Left lobe of liver (tissue), 2 donors: ENCODE measurements around the gene ENPP6. TPM values are rescaled to one million over a fixed set of nuclear protein-coding genes. Genes with fewer than 3 reads are reported as not detected.
A peak's percentile ranks its signal among the peaks of the same experiment; 100 is the strongest.

Experiments
- ATAC-seq: fragments of 200-7000 bp; cut with Tn5 transposase; one replicate; pipeline ENCODE4 v1.9.1; 2020; ENCODE audit warnings: mild to moderate bottlenecking, moderate library complexity
- DNase-seq: peaks from one replicate; pipeline ENCODE4 v3.0.0-alpha.2; 2020; ENCODE audit warnings: low spot score
- total RNA-seq: library from RNA; stranded (reverse); gene quantifications from one replicate; pipeline ENCODE4 v1.2.1, GENCODE V29; 2021
- donor health status: DM: no; HTN: no; CAD: no; lungs with moderate emphysema.
- donor health status: DM: no; HTN: yes; CAD: no.

The ENPP6 gene
- total RNA-seq, 1 donor from 2014 or later: 0.05 TPM

- ATAC-seq (no peak), DNase-seq (no peak)
Observed at GRCh38 chr4:184193556-184194525, 23.8 kb downstream of the ENPP6 start.

- DNase-seq: no peak
- ATAC-seq: no peak
Observed at GRCh38 chr4:184192933-184193332, 24.7 kb downstream of the ENPP6 start.

GRCh38 chr4:184191267-184191666 lies 26.4 kb downstream of the ENPP6 start:
- no peak for DNase-seq
- no peak for ATAC-seq

- DNase-seq: no peak
- ATAC-seq: no peak
Observed at GRCh38 chr4:184190711-184191110, 27.0 kb downstream of the ENPP6 start.

GRCh38 chr4:184189966-184190365 lies 27.7 kb downstream of the ENPP6 start:
- DNase-seq (no peak), ATAC-seq (no peak)

DNA sequence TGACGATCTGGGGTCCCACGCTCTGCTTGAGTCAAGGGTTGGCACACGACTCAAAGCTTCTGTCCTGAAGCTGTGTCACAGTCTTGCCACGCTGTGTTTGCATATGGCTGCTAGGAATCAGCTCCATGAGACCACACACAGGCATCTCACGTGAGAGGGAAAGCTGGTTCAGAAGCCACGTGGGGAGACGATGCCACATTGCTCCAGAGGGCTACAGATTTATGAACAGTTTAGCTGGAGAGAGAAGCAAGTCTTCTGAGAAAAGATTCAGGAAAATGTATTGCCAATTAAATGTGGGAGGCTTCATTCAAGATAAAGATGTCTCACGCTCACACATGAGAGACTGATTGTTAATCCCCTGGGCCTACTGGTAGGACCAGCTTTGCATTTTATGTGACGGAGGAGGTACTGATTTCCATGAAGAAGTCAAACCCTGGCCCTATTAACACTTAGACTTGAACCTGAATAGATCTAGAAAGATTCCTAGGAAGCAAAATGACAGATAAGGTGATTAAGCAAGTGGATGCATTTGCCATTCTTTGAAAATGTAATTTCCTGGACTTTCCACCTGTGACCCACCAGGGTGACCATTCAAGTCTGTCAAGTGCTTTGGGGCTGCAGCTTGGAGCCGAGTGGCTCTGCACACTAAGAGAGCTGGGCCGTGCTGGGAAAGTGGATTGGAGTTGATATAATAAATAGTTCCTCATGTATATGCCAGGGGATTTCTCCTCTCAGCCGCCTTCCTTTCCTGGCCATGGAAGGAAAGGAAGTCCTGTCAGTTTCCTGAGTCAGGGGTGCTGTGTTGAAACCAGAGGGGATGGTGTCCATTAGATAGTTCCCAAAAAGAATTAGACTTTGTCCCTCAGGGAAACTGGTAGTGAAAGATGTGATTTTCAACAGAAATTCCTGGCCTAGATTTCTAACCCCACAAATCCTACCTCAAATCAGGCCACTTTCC lies 29.0 kb downstream of the ENPP6 start:
- ATAC-seq (no peak), DNase-seq (no peak)

GRCh38 chr4:184177271-184177670 lies 40.4 kb downstream of the ENPP6 start:
- DNase-seq: no peak
- ATAC-seq: no peak

GRCh38 chr4:184174571-184175488 lies 42.8 kb downstream of the ENPP6 start:
- ATAC-seq (no peak), DNase-seq (no peak)

- DNase-seq (no peak), ATAC-seq (no peak)
Observed at GRCh38 chr4:184171011-184171410, 46.7 kb downstream of the ENPP6 start.

DNA sequence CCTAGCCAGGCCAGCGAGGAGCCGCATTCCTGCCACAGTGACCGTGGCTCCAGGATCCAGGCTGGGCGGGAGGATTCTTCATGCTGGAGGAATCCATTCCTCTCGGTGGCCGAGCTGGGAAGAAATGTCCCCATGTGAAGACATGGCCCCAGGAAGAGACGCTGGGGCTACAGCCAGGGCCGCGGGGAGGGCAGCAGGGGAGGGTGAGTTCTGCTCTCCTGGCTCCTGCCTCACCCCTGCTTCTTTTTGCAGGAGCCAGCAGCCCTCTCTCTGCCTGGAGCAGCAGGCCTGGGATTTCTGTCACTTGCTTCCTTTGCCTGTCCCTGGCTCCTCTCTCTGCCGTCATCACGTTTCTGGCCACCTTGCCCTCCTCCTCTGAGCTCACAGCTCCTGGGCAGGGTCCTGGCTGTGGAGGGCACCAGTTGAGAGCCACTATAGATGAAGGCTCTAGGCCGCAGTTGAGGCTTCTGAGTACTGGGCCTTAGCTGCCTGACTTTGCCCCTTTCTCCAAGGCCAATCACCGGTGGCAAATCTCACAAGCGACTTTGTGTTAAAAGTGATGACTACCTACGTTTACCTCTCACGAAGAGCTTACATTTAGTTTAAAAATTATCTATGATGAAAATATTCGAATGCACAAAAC lies 48.3 kb downstream of the ENPP6 start:
- DNase-seq (no peak), ATAC-seq (no peak)

- peak; percentile 98 for ATAC-seq
Observed at GRCh38 chr4:184168406-184169019, 49.2 kb downstream of the ENPP6 start.

DNA sequence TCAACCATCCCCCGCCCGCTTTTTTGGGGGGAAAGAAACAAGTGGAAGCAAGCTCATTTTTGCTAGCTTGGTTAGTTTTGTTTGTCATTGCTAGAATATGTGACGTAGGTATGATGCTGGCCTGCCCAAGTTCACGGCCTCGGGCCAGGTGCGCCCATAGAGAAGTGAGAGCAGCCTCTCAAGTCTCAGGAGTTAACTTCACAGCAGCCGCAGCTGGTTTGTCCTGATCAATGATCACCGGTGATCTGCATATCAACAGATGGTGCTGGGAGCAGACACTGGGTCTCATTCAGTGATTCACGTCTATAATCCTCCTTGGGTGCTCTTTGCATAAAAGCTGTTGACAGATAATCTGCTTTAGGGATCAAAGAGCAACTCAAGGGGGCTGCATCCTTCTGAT lies 50.1 kb downstream of the ENPP6 start:
- ATAC-seq: no peak
- DNase-seq: peak; percentile 39

More at GRCh38 chr4:184168406-184169019, 49.2 kb downstream of the ENPP6 start:
- peak; percentile 80 for DNase-seq

- ATAC-seq: no peak
Observed at GRCh38 chr4:184166736-184167135, 50.9 kb downstream of the ENPP6 start.

GRCh38 chr4:184165291-184165690 lies 52.4 kb downstream of the ENPP6 start:
- no peak for ATAC-seq
- DNase-seq: peak; percentile 24

More at GRCh38 chr4:184166736-184167135, 50.9 kb downstream of the ENPP6 start:
- peak; percentile 35 for DNase-seq

DNA sequence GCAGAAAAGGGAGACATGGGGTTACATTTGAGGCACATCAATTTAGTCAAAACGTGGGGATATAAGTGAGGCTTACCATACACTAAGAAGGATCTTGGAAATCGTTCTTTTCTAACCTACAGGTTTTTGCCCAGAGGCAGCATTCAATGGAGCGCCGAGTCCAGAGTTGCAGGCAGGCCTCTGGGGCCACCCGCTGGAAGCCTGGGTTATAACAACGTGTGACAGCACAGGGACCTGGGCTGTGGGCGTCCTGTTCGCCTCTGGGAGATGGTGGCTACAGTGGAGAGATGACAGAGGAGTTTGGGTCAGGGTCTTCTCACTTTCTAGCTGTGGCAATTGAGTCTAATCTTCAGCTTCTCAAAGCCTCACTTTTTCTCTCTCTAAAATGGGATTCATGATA lies 53.9 kb downstream of the ENPP6 start:
- ATAC-seq: peak; percentile 92
- peak; percentile 77 for DNase-seq

DNA sequence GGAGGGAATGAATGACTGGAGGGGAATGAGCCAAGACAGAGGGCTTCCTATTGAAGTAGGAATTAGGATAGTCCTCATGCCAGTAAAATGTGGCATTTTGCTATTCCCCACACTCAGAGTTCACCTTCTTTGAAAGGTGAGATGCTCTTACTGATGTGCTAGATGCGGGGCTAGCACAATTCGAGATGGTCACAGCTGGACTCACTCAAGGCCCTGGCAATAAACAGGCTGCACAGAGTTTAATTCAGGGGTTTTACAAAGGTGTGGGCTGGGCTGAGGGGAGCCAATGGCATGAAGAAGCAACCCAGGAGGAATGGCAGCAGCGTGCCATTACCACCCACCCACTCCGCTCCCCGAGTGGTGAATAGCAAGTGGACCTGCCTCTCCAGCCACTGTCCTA lies 55.1 kb downstream of the ENPP6 start:
- no peak for ATAC-seq

GRCh38 chr4:184157322-184157721 lies 60.4 kb downstream of the ENPP6 start:
- ATAC-seq: no peak
- DNase-seq: no peak

More for the DNA sequence above, 55.1 kb downstream of the ENPP6 start:
- DNase-seq: peak; percentile 33

GRCh38 chr4:184156163-184156920 lies 61.3 kb downstream of the ENPP6 start:
- ATAC-seq: no peak

GRCh38 chr4:184154199-184154598 lies 63.5 kb downstream of the ENPP6 start:
- no peak for DNase-seq
- peak; percentile 52 for ATAC-seq

More at GRCh38 chr4:184156163-184156920, 61.3 kb downstream of the ENPP6 start:
- DNase-seq: no peak
